ENCODE data around the gene TBX1. TPM values are rescaled to one million over a fixed set of nuclear protein-coding genes. Genes with fewer than 3 reads are reported as not detected.

TBX1 gene
- total RNA-seq, 1 donor from 2014 or later, result 3.4 TPM

DNA sequence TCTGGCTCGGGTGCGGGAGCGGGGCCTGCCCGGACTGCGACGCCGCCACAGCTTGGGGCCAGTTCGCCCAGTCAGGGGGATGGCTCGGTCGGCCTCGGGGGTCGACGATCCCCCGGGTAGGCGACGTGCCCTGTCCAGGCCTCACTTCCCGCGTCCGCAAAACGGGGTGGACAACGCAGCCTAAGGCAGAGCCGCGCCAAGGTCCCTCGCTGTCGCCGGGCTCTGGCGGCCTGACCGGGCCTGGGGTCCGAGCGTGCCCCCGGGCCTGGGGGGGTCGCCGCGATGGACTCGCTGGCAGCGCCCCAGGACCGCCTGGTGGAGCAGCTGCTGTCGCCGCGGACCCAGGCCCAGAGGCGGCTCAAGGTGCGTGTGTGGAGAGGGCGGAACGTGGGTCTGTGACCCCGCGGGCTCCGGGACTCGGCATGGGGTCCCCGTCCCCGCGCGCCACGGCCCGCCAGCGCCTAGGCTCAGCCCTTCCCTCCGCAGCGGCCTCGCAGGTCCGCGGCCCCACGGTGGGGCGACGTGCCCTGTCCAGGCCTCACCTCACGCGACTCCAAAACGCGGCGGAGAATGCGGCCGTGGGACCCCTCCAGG is 42.0 kb upstream of the TBX1 start:
- Mint-ChIP-seq H3K4me1 (ENCODE audit: unreplicated experiment) (no peaks in the 10 kb centered on the region), H3K9me3 (no peaks in the 10 kb centered on the region), H3K4me3 (no peak overlapping the region), H3K27ac (no peak overlapping the region), H3K27me3 (peaks cover 43% of the 10 kb centered on the region), H3K36me3 (peaks cover 17% of the 10 kb centered on the region)
- TF ChIP-seq, protein P1, sequence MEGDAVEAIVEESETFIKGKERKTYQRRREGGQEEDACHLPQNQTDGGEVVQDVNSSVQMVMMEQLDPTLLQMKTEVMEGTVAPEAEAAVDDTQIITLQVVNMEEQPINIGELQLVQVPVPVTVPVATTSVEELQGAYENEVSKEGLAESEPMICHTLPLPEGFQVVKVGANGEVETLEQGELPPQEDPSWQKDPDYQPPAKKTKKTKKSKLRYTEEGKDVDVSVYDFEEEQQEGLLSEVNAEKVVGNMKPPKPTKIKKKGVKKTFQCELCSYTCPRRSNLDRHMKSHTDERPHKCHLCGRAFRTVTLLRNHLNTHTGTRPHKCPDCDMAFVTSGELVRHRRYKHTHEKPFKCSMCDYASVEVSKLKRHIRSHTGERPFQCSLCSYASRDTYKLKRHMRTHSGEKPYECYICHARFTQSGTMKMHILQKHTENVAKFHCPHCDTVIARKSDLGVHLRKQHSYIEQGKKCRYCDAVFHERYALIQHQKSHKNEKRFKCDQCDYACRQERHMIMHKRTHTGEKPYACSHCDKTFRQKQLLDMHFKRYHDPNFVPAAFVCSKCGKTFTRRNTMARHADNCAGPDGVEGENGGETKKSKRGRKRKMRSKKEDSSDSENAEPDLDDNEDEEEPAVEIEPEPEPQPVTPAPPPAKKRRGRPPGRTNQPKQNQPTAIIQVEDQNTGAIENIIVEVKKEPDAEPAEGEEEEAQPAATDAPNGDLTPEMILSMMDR (conservative IDR thresholded peaks at IDR 0.05), result no peak
- no peak for DNase-seq (ENCODE audit: extremely low spot score, unreplicated experiment)

GRCh38 chr22:19719050-19719482 is 41.5 kb upstream of the TBX1 start:
- H3K36me3 Mint-ChIP-seq, result peaks cover 17% of the 10 kb centered on the region
- H3K27ac Mint-ChIP-seq, result no peak overlapping the region
- peak overlapping the region; percentile 83 for H3K4me3 Mint-ChIP-seq
- peaks cover 44% of the 10 kb centered on the region for H3K27me3 Mint-ChIP-seq
- DNase-seq (ENCODE audit: extremely low spot score, unreplicated experiment), result no peak
- H3K9me3 Mint-ChIP-seq, result no peaks in the 10 kb centered on the region
- no peaks in the 10 kb centered on the region for H3K4me1 Mint-ChIP-seq (ENCODE audit: unreplicated experiment)
- TF ChIP-seq, protein P1 (conservative IDR thresholded peaks at IDR 0.05), result no peak

DNA sequence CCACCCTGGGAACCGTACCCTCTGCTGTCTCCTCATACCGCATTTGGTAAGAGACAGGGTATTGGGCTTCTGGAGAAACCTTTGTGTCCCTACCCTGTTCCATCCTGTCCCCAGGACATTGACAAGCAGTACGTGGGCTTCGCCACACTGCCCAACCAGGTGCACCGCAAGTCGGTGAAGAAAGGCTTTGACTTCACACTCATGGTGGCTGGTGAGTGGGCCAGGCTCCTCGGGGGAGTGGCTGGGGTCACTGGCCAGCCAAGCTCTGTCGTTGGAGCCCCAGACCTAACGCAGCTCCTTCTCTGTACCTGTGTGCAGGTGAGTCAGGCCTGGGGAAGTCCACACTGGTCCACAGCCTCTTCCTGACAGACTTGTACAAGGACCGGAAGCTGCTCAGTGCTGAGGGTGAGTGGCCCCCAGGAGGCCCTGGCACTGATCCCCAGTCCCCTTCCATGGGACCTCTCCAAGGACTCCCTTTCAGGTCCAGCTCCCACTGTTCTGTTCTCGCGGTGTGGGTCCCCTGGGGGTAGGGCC is 41.0 kb upstream of the TBX1 start:
- Mint-ChIP-seq H3K4me3 (peak overlapping the region; percentile 83), H3K4me1 (ENCODE audit: unreplicated experiment) (no peaks in the 10 kb centered on the region), H3K27me3 (peaks cover 46% of the 10 kb centered on the region), H3K9me3 (no peaks in the 10 kb centered on the region), H3K27ac (no peak overlapping the region), H3K36me3 (peaks cover 17% of the 10 kb centered on the region)
- TF ChIP-seq, protein P1 (conservative IDR thresholded peaks at IDR 0.05), result no peak
- DNase-seq (ENCODE audit: extremely low spot score, unreplicated experiment), result no peak

- TF ChIP-seq, protein P1 (conservative IDR thresholded peaks at IDR 0.05), result no peak
- no peaks in the 10 kb centered on the region for H3K9me3 Mint-ChIP-seq
- H3K4me3 Mint-ChIP-seq, result peak overlapping the region; percentile 73
- DNase-seq (ENCODE audit: extremely low spot score, unreplicated experiment), result no peak
- H3K27ac Mint-ChIP-seq, result no peak overlapping the region
- peaks cover 17% of the 10 kb centered on the region for H3K36me3 Mint-ChIP-seq
- H3K27me3 Mint-ChIP-seq, result peaks cover 54% of the 10 kb centered on the region
- H3K4me1 Mint-ChIP-seq (ENCODE audit: unreplicated experiment), result no peaks in the 10 kb centered on the region
These were observed 40.3 kb upstream of the TBX1 start for GRCh38 chr22:19720150-19720827.

DNA sequence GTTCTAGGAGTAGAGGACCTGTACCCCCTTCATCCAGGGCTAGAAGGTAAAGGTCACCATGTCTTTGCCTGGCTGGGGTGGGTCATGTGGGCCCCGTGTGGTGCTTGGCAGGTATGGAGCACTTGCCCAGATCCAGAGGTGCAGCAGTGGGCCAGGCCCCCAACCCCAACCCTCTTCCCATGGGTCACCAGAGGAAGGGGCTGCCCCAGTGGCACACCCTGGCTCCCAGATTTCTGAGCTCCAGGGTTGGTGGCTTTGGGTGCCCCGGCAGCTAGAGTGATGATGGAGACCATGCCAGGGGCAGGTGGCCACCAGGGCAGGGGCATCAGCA is 39.6 kb upstream of the TBX1 start:
- no peaks in the 10 kb centered on the region for H3K4me1 Mint-ChIP-seq (ENCODE audit: unreplicated experiment)
- TF ChIP-seq, protein P1 (conservative IDR thresholded peaks at IDR 0.05), result no peak
- no peaks in the 10 kb centered on the region for H3K9me3 Mint-ChIP-seq
- peaks cover 17% of the 10 kb centered on the region for H3K36me3 Mint-ChIP-seq
- DNase-seq (ENCODE audit: extremely low spot score, unreplicated experiment), result no peak
- H3K27me3 Mint-ChIP-seq, result peaks cover 60% of the 10 kb centered on the region
- no peak overlapping the region for H3K27ac Mint-ChIP-seq
- peak overlapping the region; percentile 73 for H3K4me3 Mint-ChIP-seq
